ENCODE measurements around the gene ZNF302.
A peak's percentile ranks its signal among the peaks of the same experiment; 100 is the strongest.
"Not testable (repeated sequence)": the region's sequence is repeated elsewhere in the genome, so short reads cannot be mapped to it uniquely, and the experiment has no call there.

Gene ZNF302

DNA sequence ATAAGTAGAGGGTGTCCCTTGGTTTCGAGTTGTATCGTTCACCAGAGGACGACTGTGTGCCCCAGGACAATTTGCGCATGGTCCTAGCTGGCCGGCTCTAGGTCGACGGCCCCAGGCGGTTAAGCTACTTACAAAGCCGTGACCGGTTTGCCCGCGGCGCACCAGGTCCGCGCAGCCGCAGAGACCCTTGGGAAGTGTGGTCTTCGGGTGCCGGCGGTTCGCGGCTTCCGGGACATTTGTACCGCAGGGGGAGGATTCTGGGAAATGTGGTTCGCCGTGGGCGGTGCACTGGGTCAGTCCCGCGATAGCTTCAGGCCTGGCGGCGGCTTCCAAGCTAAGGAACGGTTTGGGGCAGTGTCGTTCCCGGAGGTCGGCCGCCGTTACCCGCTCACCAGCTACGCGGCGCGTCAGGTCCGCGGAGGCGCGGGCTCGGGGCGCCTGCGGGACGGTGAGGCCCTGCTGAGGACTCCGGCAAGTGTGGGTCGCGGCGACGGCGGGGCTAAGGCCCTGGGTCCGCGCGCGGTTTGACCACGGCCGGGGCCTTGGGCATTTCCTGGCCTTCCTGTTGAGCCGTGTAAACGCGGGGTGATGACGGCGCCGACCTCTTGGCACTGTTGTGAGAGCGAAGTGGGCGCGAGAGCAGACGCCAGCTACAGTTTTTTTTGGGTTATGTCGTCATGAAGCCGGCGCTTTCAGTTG lies at the start of gene ZNF302:
TSS of gene ZNF302 (plus strand) at position 293 of the 699 bp plus-strand sequence. CDS start 1,127 bp downstream, outside the sequence.
- peak; percentile 93 for DNase-seq

DNA sequence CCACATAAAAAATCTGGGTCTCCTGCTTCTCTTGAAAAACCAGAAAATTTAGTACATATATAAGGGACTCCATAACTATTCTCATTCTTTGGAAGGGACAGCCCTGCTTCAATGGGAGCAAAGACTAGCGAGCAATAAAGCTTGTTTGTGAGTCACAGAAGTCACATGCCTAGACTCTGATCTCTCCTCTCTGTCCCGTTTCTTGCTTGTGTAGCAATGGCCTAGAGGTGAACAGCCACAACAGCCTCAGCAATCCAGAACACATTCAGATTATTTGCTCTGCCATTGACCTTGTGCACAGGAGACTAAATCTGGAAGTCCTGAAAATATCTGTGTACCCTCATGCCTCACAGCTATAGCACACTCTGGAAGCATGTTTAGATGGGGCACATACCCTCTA lies 43.7 kb upstream of the ZNF302 start:
- no peak for DNase-seq

DNA sequence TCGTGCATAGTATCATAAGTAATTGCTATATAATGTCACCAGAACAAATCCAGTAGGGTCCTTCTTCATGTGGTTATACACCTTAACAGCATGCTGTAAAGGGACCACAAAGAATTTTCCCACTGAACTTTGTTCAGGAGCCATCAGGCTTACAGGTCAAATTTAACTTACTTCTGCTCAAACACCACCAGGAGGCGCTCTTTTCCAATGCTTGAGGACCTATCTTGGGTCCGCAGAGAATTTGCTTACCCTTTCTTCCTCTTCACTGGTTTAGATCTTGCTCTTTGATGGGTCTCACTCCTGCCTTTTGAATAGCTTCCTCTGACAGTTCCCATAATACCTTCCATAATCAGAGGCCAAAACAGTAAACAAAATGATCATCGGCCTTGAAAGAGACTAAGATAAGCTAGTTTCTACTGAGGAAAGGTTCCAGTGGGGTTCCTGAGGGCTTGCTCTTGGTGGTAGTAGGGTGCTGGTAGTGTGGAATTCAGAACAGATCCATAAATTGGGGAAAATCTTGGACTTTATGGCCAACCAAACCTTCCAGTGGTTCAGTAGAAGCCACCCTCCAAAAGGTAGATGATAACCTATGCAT lies 37.9 kb upstream of the ZNF302 start:
- peak; percentile 59 for DNase-seq

DNA sequence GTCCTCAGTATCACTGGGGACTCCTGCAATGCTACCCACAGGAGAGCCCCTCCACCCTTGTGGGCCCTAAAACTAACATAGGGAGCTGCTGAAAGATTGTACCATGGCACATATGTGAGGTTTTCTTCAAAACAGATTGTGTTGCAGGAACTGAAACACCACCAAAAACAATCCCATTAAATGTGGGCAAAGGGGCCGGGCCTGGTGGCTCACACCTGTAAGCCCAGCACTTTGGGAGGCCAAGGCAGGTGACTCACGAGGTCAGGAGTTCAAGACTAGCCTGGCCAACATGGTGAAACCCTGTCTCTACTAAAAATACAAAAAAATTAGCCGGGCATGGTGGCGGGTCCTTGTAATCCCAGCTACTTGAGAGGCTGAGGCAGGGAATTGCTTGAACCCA lies 35.2 kb upstream of the ZNF302 start:
- DNase-seq: no peak

DNA sequence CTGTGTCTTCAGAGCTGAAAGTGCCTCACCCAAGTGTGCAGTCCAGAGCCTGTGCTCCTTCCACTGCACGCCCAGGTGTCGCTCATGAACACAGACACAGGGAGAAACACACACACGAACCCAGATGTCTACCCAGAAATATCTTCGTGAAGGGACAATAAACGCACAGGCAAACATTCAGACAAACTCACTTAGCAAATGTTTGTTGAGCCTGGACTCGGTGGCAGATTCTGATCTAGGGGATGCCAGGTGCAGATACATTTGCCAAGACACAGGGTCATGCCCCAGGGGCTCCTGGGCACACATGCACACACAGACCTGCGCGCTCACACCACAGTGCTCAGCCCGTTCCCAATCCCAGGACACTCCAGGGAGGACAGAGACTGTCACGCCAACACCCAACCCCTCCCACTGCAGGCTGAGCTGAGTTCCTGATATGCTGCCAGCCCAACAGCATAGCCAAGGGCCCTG lies 32.5 kb upstream of the ZNF302 start:
- DNase-seq: peak; percentile 19

DNA sequence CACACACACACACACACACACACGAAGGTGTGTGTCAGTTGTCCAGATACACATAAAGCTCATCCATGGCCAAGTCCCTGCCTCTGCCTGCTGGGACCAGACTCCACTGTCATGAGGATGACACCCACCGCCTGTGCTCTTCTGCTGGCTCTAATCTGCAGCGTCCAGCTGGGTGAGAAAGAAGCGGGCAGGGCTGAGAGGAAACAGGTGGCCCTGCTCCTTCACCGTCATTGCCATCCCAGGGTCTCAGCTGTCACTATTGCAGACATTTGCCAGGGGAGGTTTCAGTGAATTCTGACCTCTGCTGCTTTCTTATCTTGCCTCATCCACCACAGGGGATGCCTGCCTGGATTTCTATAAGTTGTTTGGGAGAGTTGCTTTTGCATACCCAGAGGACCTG lies 31.9 kb upstream of the ZNF302 start:
- peak; percentile 30 for DNase-seq

DNA sequence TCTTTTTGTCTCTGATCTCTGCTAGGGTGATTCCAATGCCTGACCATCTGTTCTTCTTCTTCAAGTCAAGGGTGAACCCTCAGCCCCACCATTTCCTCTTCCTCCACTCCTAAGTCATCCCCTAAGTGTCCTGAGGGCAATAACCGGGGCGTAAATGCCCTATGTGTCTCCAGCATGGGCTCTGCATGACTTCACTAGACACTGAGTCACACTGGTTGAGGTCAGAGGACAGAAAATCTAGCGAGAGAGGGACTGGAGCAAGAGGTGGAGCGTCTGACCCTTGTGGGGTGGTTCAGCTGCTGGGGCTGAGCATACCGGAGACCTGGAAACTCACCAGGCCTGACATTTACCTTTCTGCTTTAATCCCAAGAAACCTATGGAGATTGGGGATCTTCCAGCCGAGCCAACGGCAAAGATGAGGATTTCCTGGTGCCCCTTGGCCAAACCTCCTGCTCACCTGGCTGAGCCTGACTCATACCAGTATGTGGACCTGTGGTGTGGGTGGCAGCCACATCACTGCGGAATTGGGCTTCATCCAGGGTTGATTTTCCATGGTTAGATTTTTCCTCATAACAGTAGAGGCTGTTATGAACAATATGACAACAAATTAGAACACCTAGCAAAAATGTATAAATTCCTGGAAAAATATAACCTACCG lies 27.5 kb upstream of the ZNF302 start:
- DNase-seq: no peak

DNA sequence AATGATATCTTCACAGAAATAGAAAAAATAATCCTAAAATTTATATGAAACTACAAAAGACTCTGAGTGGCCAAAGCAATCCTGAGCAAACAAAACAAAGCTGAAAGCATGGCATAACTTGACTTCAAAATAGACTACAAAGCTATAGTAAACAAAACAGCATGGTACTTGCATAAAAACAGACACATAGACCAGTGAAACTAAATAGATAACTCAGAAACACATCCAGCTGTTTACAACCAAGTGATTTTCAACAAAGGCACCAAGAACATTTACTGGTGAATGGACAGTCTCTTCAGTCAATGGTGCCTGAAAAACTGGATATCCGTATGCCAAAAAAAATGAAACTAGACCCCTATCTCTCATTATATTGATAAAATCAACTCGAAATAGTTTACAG lies 25.7 kb upstream of the ZNF302 start:
- DNase-seq: no peak

DNA sequence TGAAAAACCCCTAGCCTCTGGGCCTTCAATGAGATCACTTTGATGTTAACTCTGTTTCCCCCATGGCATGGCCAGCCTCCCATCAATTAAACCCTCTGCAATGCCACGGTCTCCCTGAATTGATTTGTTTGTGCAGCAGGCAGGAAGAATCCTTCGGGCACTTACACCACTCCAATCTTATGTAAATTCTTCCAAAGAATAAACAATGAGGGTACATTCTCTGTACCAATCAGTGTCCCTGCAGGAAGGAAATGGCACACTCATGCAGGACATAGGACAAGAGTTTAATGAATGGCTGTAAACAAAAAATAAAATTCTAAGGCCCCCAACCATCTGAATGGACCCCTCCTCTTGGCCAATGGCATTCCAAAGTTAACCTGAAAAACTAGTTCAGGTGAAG lies 22.7 kb upstream of the ZNF302 start:
- no peak for DNase-seq

DNA sequence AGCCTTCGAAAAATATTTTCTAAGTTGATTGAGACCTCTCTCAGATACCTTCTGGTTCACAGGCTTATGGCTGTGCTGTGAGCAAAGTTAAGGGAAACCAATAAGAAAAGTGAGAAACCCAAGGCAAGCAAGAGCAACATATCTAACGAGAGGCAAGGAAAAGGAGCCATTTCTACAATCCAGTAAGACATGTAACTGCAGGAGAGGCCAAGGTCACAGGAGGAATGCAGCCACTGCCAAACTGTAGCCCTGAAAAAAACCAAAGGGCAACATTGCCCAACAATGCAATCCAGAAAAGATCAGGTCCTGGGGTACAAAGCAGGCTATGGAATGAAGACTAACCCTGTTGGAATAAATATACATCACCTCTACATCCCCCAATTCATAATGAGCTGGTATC lies 21.8 kb upstream of the ZNF302 start:
- no peak for DNase-seq

DNA sequence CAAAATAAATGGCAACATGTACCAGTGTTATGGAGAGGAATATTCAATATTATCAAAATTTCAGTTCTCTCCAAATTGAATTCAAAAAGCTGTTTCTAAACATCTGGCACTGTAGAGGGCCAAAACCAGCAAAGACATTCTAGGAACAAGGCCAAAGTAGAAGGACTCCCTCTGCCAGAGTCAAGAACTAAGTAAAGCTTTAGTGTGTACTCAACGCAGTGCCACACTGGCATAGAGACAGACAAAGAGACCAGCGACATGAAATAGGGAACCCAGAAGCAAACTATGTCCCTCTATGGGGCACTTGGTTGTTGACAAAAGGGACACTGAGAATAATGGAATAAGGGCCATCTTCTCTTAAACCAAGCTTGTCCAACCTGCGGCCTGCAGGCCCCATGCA lies 16.1 kb upstream of the ZNF302 start:
- peak; percentile 10 for DNase-seq

DNA sequence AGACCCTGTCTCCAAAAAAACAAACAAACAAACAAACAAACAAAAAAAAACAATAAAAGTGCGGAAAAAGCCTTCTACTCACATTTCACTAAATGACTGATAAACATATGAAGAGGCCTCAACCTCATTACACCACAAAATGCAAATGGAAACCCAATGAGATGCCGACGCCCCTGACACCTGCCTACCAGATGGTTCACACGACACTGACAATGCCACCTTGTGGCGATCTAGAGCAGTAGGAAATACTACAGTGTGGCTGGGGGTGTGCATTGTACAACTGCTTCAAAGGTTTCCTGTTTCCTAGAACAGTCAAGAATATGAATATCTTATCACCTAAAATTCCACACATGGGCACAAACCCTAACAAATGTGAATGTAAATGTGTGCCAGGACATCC lies 14.6 kb upstream of the ZNF302 start:
- peak; percentile 27 for DNase-seq

DNA sequence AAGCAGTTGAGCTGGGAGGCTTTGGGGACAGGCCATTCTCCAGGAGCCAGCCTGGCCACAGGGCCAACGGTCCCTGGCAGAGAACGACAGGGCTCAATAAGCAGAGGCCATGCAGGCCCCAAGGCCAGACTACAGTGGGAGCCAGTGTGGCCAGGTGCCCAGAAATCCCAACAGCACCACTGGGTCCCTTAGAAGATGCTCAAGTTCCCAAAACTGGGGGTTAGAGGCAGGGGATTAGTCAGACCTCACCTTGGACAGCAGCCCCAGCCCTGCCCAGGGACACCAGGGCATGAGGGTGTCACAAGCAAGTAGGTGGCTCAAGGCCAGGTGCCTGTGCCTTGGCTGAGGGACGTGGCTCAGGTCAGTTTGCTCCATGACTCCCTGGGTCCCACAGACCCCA lies 13.3 kb upstream of the ZNF302 start:
- no peak for DNase-seq

DNA sequence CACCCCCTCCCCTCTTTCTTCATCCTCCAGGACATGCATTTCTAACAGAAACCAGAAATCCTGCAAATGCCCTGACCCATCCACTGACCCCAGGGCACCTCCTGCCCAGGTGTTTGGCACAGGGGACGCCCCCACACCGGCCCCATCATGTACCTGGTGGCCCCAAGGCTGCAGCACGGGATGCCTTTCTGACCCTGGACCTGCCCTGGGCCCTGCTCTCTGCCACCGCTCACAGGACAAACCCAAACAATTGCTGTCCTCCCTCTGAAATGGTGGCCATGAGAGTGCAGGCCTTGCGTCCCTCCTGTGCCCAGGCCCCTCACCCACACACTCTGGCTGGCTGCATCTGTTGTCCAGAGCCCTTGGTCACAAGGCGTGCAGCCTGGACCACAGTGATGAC lies 12.6 kb upstream of the ZNF302 start:
- no peak for DNase-seq

DNA sequence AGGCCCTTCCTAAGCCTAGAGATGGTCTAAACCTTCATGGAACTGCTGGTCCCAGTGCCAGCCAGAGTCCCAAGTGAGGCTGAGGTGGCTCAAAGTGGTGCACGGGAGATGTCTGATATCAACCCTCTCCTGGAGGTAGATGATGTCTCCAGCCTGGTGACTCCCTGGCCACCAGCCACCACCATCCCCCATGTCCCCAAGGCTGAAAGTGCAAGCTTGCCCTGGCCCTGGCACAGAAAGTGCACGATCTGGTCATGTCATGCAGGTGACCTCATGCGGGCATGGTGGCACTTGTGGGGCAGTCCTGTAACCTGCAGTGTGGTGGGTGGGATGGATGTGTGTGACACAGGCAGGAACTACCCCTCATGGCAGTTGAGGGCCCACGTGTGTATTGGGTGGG lies 12.2 kb upstream of the ZNF302 start:
- not testable (repeated sequence) for DNase-seq

DNA sequence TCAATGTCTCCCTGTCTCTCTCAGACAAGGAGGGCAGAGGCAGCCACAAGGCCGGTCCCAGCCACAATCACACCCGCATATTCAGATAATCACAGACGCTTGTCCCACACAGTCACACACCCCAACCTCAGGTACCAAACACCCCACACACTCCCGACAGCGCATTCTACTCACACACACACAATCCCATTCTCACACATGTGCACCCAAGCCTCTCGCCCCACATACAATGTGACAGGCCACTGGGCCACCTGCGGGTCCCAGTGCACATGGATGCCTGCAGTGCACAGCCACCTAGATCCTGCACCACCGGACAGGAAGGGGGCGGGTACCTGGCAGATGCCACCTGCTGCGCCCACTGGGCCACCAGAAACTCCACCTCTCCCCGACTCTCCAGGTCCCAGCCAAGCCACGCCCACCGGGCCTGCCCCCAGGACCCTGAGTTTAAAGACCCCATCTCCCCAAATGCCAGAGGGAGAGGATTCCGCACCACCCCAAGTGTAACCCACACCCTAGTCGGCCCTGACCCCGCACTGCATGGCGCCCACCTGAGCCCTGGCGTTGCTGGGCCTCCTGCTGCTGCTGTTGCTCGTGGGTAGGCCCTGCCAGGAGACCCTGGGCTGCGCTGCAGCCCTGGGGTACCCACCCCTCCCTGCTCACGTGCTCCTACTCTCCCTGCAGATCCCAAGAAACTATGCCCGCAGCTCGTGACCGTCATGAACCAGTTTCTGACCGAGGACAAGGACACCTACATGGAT lies 11.1 kb upstream of the ZNF302 start:
- no peak for DNase-seq

DNA sequence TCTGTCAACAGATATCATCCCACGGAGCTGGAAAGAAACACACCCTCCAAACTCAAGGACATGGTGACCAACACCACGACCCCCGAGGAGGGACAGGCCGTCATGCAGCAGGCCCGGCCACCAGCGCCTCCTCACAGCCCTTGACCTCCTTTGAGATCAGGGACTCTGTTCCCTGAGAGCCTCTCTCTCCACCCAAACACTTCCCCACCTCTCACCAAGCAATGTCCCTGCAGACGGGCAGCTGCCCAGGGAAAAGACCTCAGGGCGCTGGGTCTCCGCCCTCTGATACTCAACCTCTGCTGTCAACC lies 10.6 kb upstream of the ZNF302 start:
- no peak for DNase-seq

DNA sequence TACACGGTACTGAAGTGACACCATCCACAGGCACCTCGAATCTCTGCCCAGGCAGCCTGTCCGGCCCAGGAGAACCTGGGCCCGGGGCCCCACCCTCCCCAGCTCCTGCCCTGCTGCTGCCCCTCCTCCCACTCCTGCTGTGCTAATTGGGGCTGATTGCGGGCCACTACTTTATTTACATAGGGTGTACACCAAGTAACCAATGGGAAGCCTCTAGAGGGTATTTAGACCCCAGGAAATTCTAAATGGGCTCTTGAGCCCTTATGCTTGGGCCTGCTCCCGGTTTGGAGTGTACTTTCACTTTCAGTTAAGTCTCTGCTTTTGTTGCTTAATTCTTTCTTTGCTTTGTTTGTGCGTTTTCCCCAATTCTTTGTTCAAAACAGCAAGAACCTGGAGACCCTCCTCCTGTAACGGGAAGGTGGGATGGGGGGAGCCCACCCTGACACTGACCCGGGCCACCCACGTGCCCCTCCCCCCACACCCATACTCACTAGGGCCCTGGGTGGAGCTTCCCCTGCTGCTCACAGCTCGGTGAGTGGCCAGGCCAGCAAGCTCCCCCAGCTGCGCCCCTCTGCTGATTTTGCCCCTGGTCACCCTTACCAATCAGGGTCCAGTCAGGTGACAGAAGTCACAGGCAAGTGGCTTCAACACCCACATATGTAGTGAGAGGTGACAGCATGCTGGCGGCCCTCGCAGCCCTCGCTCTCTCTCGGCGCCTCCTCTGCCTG lies 10.0 kb upstream of the ZNF302 start:
- peak; percentile 51 for DNase-seq

DNA sequence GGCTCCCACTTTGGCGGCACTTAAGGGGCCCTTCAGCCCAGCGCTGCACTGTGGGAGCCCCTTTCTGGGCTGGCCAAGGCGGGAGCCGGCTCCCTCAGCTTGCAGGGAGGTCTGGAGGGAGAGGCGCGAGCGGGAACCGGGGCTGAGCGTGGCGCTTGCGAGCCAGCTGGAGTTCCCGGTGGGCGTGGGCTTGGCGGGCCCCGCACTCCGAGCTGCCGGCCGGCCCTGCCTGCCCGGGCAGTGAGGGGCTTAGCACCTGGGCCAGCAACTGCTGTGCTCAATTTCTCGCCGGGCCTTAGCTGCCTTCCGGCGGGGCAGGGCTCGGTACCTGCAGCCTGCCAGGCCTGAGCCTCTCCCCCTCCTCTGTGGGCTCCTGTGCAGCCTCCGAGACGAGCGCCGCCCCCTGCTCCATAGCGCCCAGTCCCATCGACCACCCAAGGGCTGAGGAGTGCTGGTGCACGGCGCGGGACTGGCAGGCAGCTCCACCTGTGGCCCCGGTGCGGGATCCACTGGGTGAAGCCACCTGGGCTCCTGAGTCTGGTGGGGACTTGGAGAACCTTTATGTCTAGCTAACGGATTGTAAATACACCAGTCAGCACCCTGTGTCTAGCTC lies 9.3 kb upstream of the ZNF302 start:
- not testable (repeated sequence) for DNase-seq

DNA sequence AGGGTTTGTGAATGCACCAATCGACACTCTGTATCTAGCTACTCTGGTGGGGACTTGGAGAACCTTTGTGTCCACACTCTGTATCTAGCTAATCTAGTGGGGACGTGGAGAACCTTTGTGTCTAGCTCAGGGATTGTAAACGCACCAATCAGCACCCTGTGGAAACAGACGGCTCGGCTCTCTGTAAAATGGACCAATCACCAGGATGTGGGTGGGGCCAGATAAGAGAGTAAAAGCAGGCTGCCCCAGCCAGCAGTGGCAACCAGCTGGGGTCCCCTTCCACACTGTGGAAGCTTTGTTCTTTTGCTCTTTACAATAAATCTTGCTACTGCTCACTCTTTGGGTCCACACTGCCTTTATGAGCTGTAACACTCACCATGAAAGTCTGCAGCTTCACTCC lies 8.8 kb upstream of the ZNF302 start:
- peak; percentile 5 for DNase-seq

DNA sequence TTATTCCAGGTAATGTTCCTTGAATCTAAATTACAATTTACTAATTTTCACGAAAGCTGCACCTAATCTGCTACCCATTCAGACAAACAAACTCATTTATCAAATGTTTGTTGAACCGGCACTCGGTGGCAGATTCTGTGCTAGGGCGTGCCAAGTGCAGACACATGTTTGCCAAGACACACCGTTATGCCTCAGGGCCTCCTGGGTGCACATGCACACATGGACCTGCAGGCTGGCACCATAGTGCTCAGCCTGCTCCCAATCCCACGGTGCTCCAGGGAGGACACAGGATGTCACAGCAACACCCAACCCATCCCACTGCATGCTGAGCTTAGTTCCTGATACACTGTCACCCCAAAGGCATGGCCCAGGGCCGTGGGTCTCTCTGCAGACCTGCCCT lies 8.2 kb upstream of the ZNF302 start:
- DNase-seq: no peak

DNA sequence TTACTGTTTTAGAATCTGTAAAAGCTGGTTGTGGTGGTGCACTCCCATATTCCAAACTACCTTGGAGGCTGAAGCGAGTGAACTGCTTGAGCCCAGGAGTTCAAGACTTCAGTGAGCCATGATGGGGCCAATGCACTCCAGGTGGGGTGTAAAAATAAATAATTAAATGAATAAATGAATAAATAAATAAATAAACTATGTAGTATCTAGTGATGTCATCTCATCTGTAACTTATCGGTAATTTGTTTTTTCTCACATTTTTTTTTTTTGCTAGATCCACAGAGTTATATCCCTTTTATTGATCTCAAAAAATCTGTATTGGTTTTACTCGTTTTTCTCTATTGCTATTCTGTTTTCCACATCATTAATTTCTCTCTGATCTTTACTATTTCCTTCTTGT lies 5.5 kb upstream of the ZNF302 start:
- no peak for DNase-seq

DNA sequence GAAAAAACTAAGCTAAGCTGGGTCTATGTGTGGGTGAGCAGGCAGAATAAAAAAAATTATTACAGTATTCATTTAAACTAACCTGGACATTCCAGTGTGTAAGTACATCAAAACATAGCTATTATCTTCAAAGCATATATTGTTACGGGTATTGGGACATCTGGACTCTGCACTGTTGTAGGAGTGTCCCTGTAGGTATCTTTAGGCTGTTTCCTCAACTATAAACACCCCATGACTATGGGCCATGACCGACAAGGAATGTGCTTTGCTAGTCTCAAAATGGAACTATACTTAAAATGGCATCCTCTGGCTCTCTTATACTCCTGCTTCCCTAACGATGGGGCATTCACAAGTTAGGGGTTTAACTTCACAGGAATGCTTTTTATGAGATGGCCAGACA lies 3.9 kb upstream of the ZNF302 start:
- DNase-seq: no peak
